H9 (cell line): ENCODE results near the gene SLC46A3. TPM values are rescaled to one million over a fixed set of nuclear protein-coding genes. Genes with fewer than 3 reads are reported as not detected.

Experiments
- DNase-seq: peaks from one replicate; pipeline ENCODE4 v3.0.0-alpha.2; 2017
- H2AFZ ChIP-seq: one replicate; pipeline ENCODE4 v1.6.1; 2013; ENCODE audit warnings: mild to moderate bottlenecking, low read length, control low read depth, moderate library complexity
- H2AK5ac ChIP-seq: 2 replicates; pipeline ENCODE4 v1.6.1; 2013; ENCODE audit warnings: low read length, control low read depth, mixed read lengths; ENCODE audit not compliant: insufficient read length
- H2BK120ac ChIP-seq: one replicate; pipeline ENCODE4 v1.6.1; 2013; ENCODE audit warnings: low read depth, mild to moderate bottlenecking, low read length, control low read depth, inconsistent platforms; ENCODE audit not compliant: poor library complexity, severe bottlenecking
- H2BK12ac ChIP-seq: 2 replicates; pipeline ENCODE4 v1.6.1; 2013; ENCODE audit warnings: low read length, control low read depth, mixed read lengths, low read depth; ENCODE audit not compliant: insufficient read length
- H2BK15ac ChIP-seq: 2 replicates; pipeline ENCODE4 v1.6.1; 2013; ENCODE audit warnings: low read depth, low read length, control low read depth
- H2BK20ac ChIP-seq: one replicate; pipeline ENCODE4 v1.6.1; 2013; ENCODE audit warnings: low read depth, mild to moderate bottlenecking, low read length, control low read depth, inconsistent platforms; ENCODE audit not compliant: poor library complexity, severe bottlenecking
- H2BK5ac ChIP-seq: 2 replicates; pipeline ENCODE4 v1.6.1; 2013; ENCODE audit warnings: low read length, control low read depth, mixed read lengths; ENCODE audit not compliant: insufficient read length
- H3K14ac ChIP-seq: 2 replicates; pipeline ENCODE4 v1.6.1; 2013; ENCODE audit warnings: low read length, control low read depth; ENCODE audit not compliant: insufficient read depth
- H3K18ac ChIP-seq: 2 replicates; pipeline ENCODE4 v1.6.1; 2013; ENCODE audit warnings: low read depth, mild to moderate bottlenecking, mixed read lengths, low read length, control low read depth; ENCODE audit not compliant: insufficient read length
- H3K23ac ChIP-seq: 2 replicates; pipeline ENCODE4 v1.6.1; 2013; ENCODE audit warnings: low read length, control low read depth, mixed read lengths, low read depth; ENCODE audit not compliant: insufficient read length
- H3K23me2 ChIP-seq: 2 replicates; pipeline ENCODE4 v1.6.1; 2013; ENCODE audit warnings: low read depth, mild to moderate bottlenecking, mixed read lengths, low read length, control low read depth; ENCODE audit not compliant: insufficient read length, poor library complexity, severe bottlenecking
- H3K27ac ChIP-seq: 2 replicates; pipeline ENCODE4 v1.5.1; 2013; ENCODE audit warnings: low read length, control low read depth, mixed read lengths, low read depth; ENCODE audit not compliant: insufficient read length
- H3K27me3 ChIP-seq: 2 replicates; pipeline ENCODE4 v1.6.1; 2013; ENCODE audit warnings: low read length, control low read depth, inconsistent platforms; ENCODE audit not compliant: insufficient read depth
- H3K4ac ChIP-seq: 2 replicates; pipeline ENCODE4 v1.6.1; 2013; ENCODE audit warnings: low read depth, mild to moderate bottlenecking, control low read depth, inconsistent platforms, low read length, moderate library complexity
- H3K4me1 ChIP-seq: 2 replicates; pipeline ENCODE4 v1.6.1; 2013; ENCODE audit warnings: low read length, control low read depth, inconsistent platforms; ENCODE audit not compliant: insufficient read depth
- H3K4me2 ChIP-seq: 2 replicates; pipeline ENCODE4 v1.6.1; 2013; ENCODE audit warnings: low read length, control low read depth, mixed read lengths; ENCODE audit not compliant: insufficient read length, insufficient read depth
- H3K56ac ChIP-seq: 2 replicates; pipeline ENCODE4 v1.6.1; 2013; ENCODE audit warnings: low read depth, mild to moderate bottlenecking, mixed read lengths, low read length, control low read depth; ENCODE audit not compliant: insufficient read length
- H3K79me1 ChIP-seq: 2 replicates; pipeline ENCODE4 v1.6.1; 2013; ENCODE audit warnings: low read depth, mild to moderate bottlenecking, moderate library complexity, low read length, control low read depth, inconsistent platforms; ENCODE audit not compliant: insufficient read depth, poor library complexity, severe bottlenecking
- H3K79me2 ChIP-seq: 2 replicates; pipeline ENCODE4 v1.6.1; 2013; ENCODE audit warnings: low read length, control low read depth, inconsistent platforms; ENCODE audit not compliant: insufficient read depth
- H3K9ac ChIP-seq: 2 replicates; pipeline ENCODE4 v1.6.1; 2013; ENCODE audit warnings: low read length, control low read depth, mixed read lengths; ENCODE audit not compliant: insufficient read length; ENCODE audit errors: extremely low read depth
- H3K9me3 ChIP-seq: one replicate; pipeline ENCODE4 v1.6.1; 2013; ENCODE audit warnings: low read depth, low read length, inconsistent platforms; ENCODE audit not compliant: control insufficient read depth
- H3T11ph ChIP-seq: one replicate; pipeline ENCODE4 v1.6.1; 2013; ENCODE audit warnings: mild to moderate bottlenecking, low read length, control low read depth, inconsistent platforms
- H4K20me1 ChIP-seq: one replicate; pipeline ENCODE4 v1.6.1; 2013; ENCODE audit not compliant: control insufficient read depth, insufficient read length, insufficient read depth
- H4K5ac ChIP-seq: 2 replicates; pipeline ENCODE4 v1.6.1; 2013; ENCODE audit warnings: low read depth, mild to moderate bottlenecking, mixed read lengths, low read length, control low read depth; ENCODE audit not compliant: insufficient read length
- H4K8ac ChIP-seq: replicated peaks from 2 replicates; pipeline ENCODE4 v1.6.1; 2013; ENCODE audit warnings: low read length, control low read depth, mixed read lengths, low read depth; ENCODE audit not compliant: insufficient read length
- H4K91ac ChIP-seq: 2 replicates; pipeline ENCODE4 v1.6.1; 2013; ENCODE audit warnings: low read depth, mild to moderate bottlenecking, moderate library complexity, mixed read lengths, low read length, control low read depth; ENCODE audit not compliant: insufficient read length
- H3K27ac Mint-ChIP-seq, 3 experiments: 2 replicates in 2 of 3; 3 replicates in 1 of 3; pipeline ENCODE4 v1.8.0; 2020 to 2021; ENCODE audit warnings: mixed read lengths in 3 of 3, mild to moderate bottlenecking in 1 of 3, moderate library complexity in 1 of 3
- H3K27me3 Mint-ChIP-seq: 2 replicates; pipeline ENCODE4 v1.8.0; 2021; ENCODE audit warnings: low read depth, mild to moderate bottlenecking, moderate library complexity, mixed read lengths
- H3K36me3 Mint-ChIP-seq, 3 experiments: 2 replicates in 2 of 3; 3 replicates in 1 of 3; pipeline ENCODE4 v1.8.0; 2020 to 2021; ENCODE audit warnings: low read depth in 3 of 3, mixed read lengths in 3 of 3; ENCODE audit not compliant: insufficient read depth in 1 of 3
- H3K4me1 Mint-ChIP-seq, 2 experiments: 2 replicates each; pipeline ENCODE4 v1.8.0; 2020; ENCODE audit warnings: mixed read lengths in 2 of 2
- H3K4me3 Mint-ChIP-seq, 2 experiments: 2 replicates in 1 of 2; 3 replicates in 1 of 2; pipeline ENCODE4 v1.8.0; 2020 to 2021; ENCODE audit warnings: mild to moderate bottlenecking in 2 of 2, mixed read lengths in 2 of 2, moderate library complexity in 1 of 2
- H3K9me3 Mint-ChIP-seq, 2 experiments: 2 replicates in 1 of 2; 3 replicates in 1 of 2; pipeline ENCODE4 v1.8.0; 2020; ENCODE audit warnings: mild to moderate bottlenecking in 2 of 2, mixed read lengths in 2 of 2, moderate library complexity in 1 of 2
- CTCF ChIP-seq: fragments of 200-600 bp; sonication (generic); conservative IDR thresholded peaks from 3 replicates; pipeline ENCODE4 v1.8.0; 2021; ENCODE audit warnings: antibody characterized with exemption, mild to moderate bottlenecking
- WGBS: extraction: QIAGEN DNeasy Blood & Tissue Kit; methylation state at CpG from one replicate; pipeline ENCODE4 v1.1.7; 2013; ENCODE audit warnings: missing lambda C conversion rate, low lambda C conversion rate, mixed read lengths; ENCODE audit not compliant: insufficient read length; ENCODE audit errors: extremely low coverage; 5-methylcytosine and 5-hydroxymethylcytosine counted together
- total RNA-seq: library from RNA; stranded (reverse); gene quantifications from 2 replicates; pipeline ENCODE4 v1.2.1, GENCODE V29; 2021

Gene SLC46A3
- total RNA-seq, 1 experiment from 2014 or later, result 0.26 TPM

- Histone ChIP-seq H3K14ac (no peak overlapping the region), H4K5ac (no peak overlapping the region), H3K27ac (no peak overlapping the region), H3K27me3 (no peaks in the 10 kb centered on the region), H2AK5ac (no peak overlapping the region), H3K18ac (no peak overlapping the region), H3K4me1 (no peaks in the 10 kb centered on the region), H2BK20ac (no peak overlapping the region), H3T11ph (no peak overlapping the region), H2BK5ac (no peak overlapping the region), H2BK12ac (no peak overlapping the region), H3K9me3 (no peaks in the 10 kb centered on the region), H3K79me2 (no peaks in the 10 kb centered on the region), H4K8ac (no peak overlapping the region), H4K91ac (no peak overlapping the region), H3K23ac (no peak overlapping the region), H4K20me1 (no peaks in the 10 kb centered on the region), H3K79me1 (no peaks in the 10 kb centered on the region), H2BK15ac (no peak overlapping the region), H3K9ac (no peak overlapping the region), H3K23me2 (no peaks in the 10 kb centered on the region), H3K4me2 (no peak overlapping the region), H3K4ac (no peak overlapping the region), H2AFZ (no peak overlapping the region), H2BK120ac (no peak overlapping the region), H3K56ac (no peak overlapping the region)
- Mint-ChIP-seq H3K4me1 (peaks cover 3 to 13% of the 10 kb centered on the region in 2 experiments), H3K36me3 (no peaks in the 10 kb centered on the region), H3K9me3 (no peaks in the 10 kb centered on the region), H3K4me3 (no peak overlapping the region), H3K27me3 (no peaks in the 10 kb centered on the region; the same call in 1 of the 2 replicates), H3K27ac (no peak overlapping the region)
- no CpG with 5 or more reads among the region's 5 CpGs for whole genome bisulfite sequencing
- no peak for TF ChIP-seq CTCF
- DNase-seq, result no peak
Observed at GRCh38 chr13:28707629-28708427, 10.9 kb downstream of the SLC46A3 start.
